Measurements from ENCODE around the gene APPBP2.

APPBP2 gene

DNA sequence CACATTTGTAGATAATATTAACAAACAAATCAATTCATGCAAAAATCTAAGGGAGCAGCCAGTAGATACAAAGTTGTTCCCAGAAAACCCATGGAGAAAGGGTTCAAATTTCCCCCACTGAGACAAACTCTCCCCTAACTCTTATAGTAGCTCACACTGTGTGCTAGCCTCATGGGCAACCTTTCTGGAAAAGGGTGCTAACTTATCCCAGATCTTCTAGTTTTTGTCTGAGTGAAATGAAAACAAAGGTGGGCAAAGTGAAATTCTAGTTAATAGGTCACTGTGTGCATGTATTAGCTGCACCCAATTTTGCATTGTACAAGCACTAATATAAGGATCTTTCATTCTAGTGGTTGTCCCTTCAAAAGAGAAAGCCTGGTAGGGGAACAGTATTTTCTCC is 124.2 kb downstream of the APPBP2 start:
- no peak for DNase-seq (ENCODE audit: extremely low read depth, low read depth)
- no peak overlapping the region for H3K4me3 ChIP-seq (replicated peaks; ENCODE audit: low read depth, low read length)

DNA sequence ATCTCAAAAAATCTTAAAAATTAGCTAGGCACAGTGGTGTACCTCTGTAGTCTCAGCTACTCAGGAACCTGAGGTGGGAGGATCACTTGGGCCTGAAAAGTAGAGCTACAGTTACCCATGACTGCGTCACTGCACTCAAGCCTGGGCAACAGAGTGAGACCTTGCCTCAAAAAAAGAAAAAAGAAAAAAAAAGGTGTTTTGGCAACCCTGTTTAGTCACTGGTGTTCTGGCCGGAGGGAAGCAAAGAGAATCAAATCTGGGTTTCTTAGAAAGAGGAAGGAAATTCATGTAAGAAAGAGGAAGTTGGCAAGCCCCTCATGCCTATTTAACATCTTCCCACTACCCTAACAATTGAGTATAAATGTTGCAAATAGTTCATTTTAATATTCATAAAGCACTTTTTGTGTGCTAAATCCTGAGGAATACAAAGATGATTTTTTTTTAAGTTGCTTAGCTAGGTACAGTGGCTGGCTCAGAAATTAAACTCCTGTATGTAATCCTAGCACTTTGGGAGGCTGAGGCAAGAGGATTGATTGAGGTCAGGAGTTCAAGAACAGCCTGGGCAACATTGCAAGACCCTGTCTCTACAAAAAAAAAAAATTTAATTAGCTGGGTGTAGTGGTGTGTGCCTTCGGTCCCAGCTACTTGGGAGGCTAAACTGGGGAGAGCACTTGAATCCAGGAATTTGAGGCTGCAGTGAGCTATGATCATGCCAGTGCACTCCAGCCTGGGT is 127.6 kb downstream of the APPBP2 start:
- TF ChIP-seq, protein P1, sequence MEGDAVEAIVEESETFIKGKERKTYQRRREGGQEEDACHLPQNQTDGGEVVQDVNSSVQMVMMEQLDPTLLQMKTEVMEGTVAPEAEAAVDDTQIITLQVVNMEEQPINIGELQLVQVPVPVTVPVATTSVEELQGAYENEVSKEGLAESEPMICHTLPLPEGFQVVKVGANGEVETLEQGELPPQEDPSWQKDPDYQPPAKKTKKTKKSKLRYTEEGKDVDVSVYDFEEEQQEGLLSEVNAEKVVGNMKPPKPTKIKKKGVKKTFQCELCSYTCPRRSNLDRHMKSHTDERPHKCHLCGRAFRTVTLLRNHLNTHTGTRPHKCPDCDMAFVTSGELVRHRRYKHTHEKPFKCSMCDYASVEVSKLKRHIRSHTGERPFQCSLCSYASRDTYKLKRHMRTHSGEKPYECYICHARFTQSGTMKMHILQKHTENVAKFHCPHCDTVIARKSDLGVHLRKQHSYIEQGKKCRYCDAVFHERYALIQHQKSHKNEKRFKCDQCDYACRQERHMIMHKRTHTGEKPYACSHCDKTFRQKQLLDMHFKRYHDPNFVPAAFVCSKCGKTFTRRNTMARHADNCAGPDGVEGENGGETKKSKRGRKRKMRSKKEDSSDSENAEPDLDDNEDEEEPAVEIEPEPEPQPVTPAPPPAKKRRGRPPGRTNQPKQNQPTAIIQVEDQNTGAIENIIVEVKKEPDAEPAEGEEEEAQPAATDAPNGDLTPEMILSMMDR (IDR thresholded peaks at IDR 0.05; ENCODE audit: low read depth, low read length, missing control alignments) = no peak
- DNase-seq (ENCODE audit: extremely low read depth, low read depth) = no peak
- no peak overlapping the region for H3K4me3 ChIP-seq (replicated peaks; ENCODE audit: low read depth, low read length)

More for the DNA sequence above, 124.2 kb downstream of the APPBP2 start:
- TF ChIP-seq, protein P1 (IDR thresholded peaks at IDR 0.05; ENCODE audit: low read depth, low read length, missing control alignments) = no peak

DNA sequence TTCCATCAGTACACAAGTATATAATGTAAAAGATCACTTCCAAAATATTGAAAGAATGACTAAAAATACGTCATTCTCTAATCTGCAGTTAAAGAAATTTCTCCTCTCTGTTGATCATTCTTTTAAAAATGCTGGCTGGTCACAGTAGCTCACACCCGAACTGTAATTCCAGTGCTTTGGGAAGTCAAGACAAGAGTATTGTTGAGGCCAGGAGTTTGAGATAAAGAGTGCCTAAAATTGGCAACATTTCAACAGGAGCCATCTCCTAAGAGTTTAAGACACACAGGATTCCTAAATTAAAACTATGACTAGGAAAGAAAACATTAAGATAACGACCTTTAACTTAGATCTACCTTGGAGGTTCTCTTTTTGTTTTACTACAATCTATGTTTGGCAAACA is 129.6 kb downstream of the APPBP2 start:
- TF ChIP-seq, protein P1 (IDR thresholded peaks at IDR 0.05; ENCODE audit: low read depth, low read length, missing control alignments) = no peak
- no peak overlapping the region for H3K4me3 ChIP-seq (replicated peaks; ENCODE audit: low read depth, low read length)
- no peak for DNase-seq (ENCODE audit: extremely low read depth, low read depth)

DNA sequence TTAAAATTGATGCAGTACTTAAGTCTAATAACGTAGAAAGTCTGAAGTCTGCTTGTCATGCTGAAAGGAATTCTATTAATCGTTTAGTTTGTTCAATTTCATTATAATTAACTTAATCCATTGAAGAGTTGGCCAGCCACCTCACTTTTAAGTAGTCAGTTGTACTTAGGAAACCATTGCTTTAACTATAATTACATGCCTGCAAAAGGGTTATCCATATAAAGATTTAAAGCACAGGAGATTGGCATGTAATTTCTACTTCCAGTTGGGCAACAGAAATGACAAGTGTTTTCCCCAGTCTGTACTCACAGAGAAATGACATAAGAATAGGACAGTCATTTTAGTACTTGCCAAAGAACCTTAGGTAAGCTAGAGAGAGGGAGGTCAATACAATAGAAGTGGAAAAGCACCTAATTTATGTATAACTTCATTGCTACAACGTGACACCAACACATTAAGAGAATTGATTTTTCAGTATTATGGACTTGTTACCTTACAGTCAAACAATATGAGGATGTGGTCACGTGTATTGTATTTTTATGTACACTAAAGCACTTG is 130.5 kb downstream of the APPBP2 start:
- DNase-seq (ENCODE audit: extremely low read depth, low read depth) = no peak
- TF ChIP-seq, protein P1 (IDR thresholded peaks at IDR 0.05; ENCODE audit: low read depth, low read length, missing control alignments) = no peak
- no peak overlapping the region for H3K4me3 ChIP-seq (replicated peaks; ENCODE audit: low read depth, low read length)

DNA sequence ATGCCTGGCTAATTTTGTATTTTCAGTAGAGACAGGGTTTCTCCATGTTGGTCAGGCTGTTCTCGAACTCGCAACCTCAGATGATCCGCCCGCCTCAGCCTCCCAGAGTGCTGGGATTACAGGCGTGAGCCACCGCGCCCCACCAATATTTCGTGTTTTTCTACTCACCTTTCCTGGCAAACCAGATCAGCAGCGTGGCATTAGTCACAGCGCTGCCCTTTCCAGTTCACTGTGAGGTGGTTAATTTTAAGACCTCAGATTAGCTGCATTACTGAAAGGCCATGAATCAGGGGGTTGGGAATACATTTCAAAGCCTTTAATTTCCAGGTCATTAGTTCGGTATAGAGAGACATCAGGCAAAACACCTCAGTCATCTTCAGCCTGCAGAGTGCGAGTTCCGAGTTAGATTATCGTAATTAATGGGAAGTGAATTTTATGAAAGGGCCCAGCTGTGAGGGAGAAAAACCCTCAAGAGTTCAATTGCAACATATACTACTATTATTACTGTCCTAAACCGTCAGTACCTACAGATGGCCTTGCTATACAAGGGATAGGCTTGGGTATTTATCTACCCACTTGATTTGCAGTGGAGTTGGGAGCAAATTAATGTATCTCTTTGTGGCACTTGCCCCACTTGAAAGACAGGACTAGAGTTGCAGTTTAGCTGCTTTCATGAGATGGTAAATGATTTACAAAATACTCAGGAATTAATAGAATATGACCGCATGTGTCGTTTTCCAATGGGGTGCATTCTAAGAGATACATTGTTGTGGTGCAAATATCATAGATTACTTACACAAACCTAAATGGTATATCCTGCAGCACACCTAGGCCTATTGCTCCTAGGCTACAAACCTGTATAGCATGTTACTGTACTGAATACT is 132.0 kb downstream of the APPBP2 start:
- no peak for DNase-seq (ENCODE audit: extremely low read depth, low read depth)
- no peak overlapping the region for H3K4me3 ChIP-seq (replicated peaks; ENCODE audit: low read depth, low read length)
- TF ChIP-seq, protein P1 (IDR thresholded peaks at IDR 0.05; ENCODE audit: low read depth, low read length, missing control alignments) = no peak
